ENCODE results near the gene GMNN.
A peak's percentile ranks its signal among the peaks of the same experiment; 100 is the strongest.

Gene GMNN

DNA sequence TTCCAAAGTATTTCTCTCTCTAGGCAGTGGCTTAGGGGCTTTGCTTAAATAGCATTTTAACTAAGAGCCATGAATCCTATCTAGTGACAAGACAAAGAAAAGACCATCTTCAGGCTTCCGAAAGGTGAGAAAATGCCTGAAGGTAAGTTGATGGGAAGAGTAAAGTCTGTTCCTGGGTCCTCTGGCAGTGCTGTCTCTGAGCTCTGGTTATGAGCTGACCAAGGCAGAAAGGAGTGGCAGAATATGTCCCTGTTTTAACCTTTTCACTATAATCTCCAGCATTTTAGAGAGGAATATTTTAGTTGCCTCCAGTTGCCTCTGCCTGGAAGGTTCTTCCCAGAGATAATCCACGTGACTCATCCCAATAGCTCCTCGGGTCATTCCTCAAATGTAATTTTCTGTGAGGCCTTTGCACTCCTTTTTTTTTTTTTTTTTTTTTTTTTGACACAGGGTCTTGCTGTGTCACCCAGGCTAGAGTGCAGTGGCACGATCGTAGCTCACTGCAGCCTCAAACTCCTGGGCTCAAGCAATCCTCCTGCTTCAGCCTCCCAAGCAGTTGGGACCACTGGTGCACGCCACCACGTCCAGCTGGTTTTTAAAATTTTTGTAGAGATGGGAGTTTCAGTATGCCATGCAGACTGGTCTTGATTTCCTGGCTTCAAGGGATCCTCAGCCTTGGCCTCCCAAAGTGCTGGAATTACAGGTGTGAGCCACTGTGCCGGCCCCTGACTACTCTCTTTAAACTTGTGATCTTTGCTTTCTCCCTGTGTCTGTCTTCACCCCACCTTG, 27.7 kb downstream of the GMNN start:
- DNase-seq (ENCODE audit: low spot score), result no peak

DNA sequence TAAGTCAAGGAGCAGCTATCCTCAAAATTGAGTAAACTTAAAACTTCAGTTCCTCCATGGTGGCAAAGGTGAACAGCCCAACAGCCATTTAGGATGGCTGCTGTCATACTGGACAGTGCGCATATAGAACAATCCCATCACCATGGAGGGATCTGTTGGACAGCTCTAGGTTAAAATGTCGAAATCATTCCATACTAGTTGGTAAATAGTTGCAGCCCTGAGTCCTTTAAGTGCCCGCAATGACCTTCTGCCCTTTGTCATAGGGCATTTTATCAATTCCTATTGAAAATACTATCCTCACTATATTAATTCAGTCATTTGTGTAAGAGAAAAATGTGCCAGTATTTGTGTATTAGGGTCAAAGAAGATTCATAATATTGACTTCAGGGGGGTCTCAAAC, 32.8 kb downstream of the GMNN start:
- no peak for DNase-seq (ENCODE audit: low spot score)

DNA sequence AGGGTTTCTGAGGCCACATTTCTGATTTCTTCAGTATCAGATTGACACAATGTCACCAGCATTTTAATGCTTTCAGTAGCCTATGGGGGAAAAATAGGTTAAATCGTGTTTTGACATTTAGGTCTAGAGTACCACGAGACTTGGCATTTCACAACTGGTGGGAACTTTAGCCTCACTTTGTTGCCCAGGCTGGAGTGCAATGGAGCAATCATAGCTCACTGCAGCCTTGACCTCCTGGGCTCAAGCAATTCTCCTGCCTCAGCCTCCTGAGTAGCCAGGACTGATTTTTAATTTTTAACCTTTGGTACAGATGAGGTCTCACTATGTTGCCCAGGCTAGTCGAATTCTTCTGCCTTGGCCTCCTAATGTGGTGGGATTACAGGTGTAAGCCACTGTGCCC, 35.0 kb downstream of the GMNN start:
- DNase-seq (ENCODE audit: low spot score), result no peak

DNA sequence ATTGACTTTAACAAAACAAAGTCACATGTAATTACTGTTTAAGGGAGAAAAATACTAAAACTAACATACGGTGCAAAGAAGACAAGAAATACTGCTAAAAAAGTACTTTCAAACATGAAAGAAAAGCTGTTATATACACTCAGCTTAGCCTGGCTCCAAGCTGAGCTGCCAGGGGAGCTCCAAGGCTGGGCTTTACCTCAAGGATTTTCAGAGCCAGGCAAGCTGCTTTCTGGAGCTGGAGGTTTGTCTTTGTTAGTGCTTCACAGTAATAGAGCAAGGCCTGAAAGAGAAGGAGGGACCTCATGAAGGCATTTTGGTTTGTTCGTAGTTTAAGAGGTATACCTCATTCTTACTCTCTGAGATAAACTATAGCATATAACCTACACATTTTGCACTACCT, 43.6 kb downstream of the GMNN start:
- DNase-seq (ENCODE audit: low spot score), result no peak

DNA sequence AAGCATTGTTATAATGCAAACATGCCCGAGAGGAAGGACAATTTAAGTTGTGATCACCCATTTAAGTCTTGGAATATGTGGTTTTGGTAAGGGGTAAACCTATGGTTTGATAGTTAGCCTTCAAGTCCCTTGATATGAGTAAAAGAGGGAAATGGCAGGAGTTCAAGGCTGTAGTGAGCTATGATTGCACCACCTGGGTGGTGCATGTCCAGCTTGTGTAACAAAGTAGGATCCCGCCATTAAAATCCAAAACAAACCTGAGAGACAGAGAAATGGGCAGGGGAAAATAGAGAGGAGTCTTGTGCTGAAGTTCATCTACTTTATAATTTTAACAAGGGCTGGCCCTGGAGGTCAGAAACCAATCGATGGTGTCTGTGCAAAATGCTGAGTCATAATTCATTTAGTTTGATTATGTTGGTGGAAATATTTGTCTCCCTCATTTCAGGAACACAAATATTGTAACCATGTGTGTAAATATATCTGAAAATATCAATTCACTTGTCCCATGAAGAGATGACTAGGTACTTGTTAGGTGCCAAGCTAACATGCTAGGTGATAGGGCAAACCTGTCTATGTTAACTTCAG, 47.2 kb downstream of the GMNN start:
- no peak for DNase-seq (ENCODE audit: low spot score)

DNA sequence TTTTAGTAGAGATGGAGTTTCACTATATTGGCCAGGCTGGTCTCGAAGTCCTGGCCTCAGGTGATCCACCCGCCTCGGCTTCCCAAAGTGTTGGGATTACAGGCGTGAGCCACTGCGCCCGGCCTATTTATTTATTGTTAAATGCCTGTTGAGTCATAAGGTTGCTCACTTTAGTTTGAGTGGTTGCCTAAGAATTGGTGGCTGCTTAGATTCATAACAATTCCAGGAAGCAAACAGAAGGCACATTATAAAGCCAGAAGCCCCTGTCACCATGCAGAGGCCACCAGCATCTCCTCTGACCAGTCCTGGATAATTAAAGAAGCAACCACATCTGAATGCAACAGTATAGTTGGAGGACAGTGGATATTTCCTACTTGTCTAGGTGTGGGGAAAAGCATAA, 48.0 kb downstream of the GMNN start:
- no peak for DNase-seq (ENCODE audit: low spot score)

DNA sequence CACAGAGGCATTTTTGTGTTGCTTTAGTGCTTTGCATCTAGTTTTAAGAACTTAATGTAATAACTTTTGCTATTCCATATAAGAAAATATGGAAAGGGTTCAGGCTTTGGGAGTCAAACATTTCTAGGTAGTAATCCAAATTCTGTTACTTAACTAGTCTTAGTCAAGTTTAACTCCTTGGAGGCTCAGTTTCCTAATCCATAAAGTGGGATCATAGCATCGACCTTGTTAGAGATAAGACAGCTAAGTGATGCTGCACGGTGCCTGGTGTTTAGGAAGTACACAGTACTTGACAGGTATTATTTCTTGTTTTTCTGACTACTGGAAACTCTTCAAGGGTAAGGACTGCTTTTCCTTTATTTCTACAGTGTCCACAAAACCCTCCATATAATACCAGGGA, 48.4 kb downstream of the GMNN start:
- no peak for DNase-seq (ENCODE audit: low spot score)

DNA sequence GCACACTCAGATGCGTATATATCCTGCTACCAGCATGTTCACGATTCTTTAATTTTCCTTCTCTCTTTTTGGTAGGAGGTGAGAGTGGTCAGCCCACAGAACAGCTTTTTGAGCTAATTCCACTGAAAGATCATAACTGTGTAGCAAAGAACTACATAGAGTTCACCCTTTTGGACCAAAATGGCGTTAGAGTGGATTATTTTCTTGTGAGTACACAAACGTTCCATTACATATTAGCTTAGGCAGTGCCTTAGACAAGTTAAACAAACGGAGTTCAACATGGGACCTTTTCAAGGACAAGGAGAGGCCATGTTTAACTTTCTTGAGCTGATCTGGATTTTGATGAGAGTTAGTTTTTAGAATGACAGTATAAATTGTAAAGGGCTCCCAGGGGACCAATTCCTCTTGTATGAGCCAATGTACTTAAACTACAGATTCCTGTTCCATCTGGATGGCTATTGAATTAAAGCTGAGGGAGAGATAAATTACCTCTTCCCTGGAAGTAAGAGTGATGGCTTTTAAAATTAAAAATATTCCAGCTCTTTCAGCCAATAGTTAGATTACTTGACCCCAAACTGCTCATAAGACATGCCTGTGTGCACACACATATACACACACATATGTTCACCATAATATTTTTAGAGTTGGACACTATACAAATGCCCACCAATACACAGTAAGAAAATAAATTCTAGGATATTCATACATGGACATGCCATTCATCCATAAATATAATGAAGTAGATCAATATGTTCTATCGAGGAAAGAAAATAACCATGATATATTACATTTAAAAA, 49.6 kb downstream of the GMNN start:
- DNase-seq (ENCODE audit: low spot score), result peak; percentile 29

DNA sequence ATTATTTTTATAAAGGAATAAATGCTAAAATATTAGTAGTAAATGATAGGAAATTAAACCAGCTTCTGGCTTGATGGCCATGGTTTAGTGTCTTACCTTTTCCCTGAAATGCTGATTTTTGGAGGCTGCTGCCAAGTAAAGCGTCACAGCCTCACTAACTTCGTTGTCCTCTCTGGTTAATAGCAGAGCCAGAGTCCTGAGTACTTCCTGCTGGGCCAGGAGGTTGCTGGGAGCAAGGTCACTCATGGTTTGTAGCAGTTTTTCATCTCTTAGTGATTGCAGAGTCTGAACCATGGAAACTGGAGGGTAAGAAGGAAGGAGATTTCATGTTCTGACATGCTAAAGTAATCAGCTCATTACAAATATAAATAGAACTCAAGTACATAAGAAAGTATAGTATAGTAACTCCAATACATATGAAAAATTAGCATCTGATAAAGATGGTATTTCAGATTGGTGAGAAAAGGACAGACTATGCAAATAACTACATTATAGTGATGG, 50.4 kb downstream of the GMNN start:
- no peak for DNase-seq (ENCODE audit: low spot score)

DNA sequence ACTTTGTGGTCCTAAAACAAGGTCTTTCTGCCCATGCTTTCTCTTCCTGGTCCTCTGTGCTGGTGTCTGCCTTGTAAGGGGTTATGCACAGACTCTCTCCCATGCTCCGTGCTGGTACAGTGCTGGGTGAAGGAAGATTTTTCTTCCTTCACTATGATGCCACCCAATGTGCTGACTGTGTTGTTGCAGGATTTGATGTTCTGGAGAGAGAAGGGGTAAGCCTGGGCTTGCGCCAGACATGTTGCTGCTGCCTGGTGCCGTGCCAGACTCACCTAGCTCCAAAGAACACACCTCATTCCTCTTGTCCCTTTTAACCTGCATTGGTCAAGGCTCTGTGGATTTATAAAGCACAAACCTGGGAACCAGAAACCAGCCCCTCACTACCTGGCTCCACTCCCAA, 52.4 kb downstream of the GMNN start:
- DNase-seq (ENCODE audit: low spot score), result no peak

DNA sequence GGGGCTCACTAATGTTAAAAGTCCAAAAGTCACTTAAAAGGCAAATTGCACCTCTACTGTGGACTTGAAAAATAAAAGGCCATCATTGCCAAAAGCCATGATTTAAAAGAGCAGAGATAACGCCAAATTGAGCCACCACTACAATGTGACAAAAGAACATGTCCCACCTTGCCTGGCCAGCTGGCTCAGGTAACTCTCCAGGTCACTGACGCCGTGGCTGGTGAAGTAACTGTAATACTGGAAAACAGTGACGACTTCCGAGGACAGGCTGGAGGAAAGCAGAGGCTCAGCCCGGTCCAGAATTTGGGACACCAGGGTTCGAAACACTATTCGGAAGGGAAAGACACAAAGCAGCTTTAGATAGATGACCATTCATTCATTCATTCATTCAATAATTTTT, 53.2 kb downstream of the GMNN start:
- DNase-seq (ENCODE audit: low spot score), result no peak

DNA sequence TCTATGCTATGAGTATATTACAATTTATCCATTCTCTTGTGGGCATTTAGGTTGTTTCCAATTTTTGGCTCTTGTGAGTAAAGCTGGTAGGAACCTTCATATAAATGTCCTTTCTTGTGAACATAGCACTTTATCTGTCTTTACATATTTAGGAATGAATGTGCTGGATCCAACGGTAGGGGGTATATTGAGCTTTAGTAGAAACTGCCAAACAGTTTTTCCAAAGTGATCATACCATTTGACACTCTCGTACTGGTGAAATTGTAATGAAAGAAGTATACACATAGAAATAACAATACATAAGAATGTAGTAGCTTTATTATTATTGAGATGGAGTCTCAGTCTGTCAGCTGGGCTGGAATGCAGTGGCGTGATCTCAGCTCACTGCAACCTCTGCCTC, 54.9 kb downstream of the GMNN start:
- DNase-seq (ENCODE audit: low spot score), result no peak

DNA sequence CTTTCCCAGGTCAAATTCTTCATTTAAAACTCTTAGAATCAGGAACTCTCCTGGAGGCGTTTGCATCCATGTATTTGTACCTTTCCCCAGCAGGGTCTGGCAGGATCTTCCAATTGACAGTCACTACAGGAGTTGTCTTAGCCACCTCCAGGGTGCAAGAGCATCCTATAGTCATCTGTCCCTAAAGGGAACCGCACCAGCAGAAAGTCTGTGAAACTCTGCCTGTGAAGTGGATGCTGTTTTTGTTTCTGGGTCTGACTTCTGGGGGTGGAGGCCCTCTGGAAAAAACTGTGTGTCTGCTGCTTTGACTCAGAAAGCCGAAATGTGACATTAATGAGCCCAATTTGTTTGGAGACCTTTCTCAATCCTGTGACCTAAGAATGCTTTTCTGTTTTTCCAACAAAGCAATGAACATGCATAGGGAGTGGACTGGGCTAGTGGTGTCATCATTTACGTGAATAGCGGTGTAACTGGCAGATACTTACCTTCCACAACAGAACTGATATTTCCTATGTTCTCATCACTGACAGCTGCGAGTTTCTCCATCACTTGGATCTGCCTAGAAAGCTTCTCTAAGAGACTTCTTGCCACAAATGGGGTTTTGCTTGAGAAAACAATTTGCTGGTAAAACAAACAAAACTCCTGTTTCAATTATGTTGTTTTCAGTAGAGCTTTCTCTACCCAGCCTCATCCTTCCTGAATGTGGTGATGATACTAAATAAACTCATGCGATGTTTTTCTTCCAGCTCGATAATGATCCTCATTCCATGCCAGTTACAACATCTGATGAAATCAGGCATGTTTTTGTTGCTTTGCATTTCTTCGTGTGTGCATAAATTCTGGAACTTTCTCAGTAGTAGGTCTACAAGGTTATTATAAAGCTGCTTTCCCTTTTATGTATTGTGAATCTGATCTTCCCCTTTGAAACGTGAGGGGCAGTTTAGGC, 57.3 kb downstream of the GMNN start:
- no peak for DNase-seq (ENCODE audit: low spot score)

DNA sequence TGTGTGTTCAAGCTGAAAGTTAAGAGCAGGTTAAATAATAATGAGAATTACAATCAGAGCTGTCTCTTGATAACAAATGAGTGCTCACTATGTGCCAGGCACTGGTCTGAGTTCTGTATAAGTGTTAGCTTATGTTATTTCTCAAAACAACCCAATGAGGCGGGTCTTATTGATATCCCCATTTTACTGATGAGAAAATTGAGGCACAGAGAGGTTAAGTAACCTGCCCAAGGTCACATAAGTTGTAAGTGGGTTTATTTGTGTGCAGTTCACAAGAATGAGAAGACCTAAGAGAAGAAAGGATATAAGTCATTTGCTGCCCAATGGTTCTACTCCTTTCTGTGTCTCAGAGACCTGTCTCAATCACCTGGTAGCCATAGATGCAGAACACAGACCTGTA, 58.1 kb downstream of the GMNN start:
- DNase-seq (ENCODE audit: low spot score), result no peak

DNA sequence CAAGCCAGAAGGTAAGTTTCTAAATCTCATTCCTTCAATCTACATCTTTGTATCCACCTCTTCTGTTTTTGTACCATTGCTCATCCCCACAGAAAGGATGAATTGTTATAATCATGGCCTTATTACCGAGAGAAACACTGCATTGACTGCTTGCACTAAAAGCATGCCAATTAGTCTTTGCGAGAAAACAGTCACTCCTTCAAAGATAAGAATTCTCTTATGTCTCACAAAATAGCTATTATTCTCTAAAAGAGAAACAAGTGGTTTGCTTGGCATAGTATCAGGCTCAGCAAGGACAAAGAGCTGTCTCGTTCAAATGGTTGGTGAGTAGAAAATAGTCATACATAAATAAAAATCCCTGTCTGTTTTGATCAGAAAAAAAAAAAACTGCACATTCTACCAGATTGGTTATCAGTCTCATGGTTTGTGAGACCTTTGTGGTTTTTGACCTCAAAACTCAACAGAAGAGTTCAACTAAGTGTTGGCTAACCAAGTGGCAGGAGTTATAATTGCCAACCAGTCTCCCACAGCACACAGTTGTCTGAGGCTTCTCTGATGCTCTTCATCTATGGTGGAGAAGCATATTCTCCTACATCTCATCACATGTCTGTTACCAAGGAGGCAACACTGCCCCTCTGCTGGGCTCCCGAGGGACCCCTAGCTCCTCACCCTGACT, 59.1 kb downstream of the GMNN start:
- no peak for DNase-seq (ENCODE audit: low spot score)

All from SK-N-DZ (cell line).